Natural killer cell (primary cell): ENCODE data around the gene ZNF365. TPM values are rescaled to one million over a fixed set of nuclear protein-coding genes. Genes with fewer than 3 reads are reported as not detected.
A peak's percentile ranks its signal among the peaks of the same experiment; 100 is the strongest.

ENCODE experiments used
- ATAC-seq, 3 donors: fragments of 150-1000 bp in 2 of 3; fragments of 200-7000 bp in 1 of 3; cut with Tn5 transposase; 1 replicate in 1 of 3; 2 replicates in 2 of 3; pipeline ENCODE4 v1.10.0; 2021; ENCODE audit warnings: mild to moderate bottlenecking in 2 of 3, moderate library complexity in 2 of 3
- DNase-seq, 2 donors: peaks; one replicate each; pipeline versions ENCODE4 v3.0.0 to v3.0.0-alpha.2; 2013 to 2021; ENCODE audit warnings: mixed read lengths in 1 of 2
- H3K27ac ChIP-seq: one replicate; pipeline ENCODE4 v1.5.1; 2013; ENCODE audit warnings: mild to moderate bottlenecking, low read length
- H3K27me3 ChIP-seq: one replicate; pipeline ENCODE4 v1.6.1; 2013; ENCODE audit warnings: low read length; ENCODE audit not compliant: control insufficient read depth, insufficient read depth
- H3K36me3 ChIP-seq: one replicate; pipeline ENCODE4 v1.6.1; 2013; ENCODE audit warnings: low read length; ENCODE audit not compliant: control insufficient read depth, insufficient read depth
- H3K4me1 ChIP-seq: one replicate; pipeline ENCODE4 v1.6.1; 2013; ENCODE audit warnings: low read length; ENCODE audit not compliant: control insufficient read depth, insufficient read depth
- H3K4me3 ChIP-seq: one replicate; pipeline ENCODE4 v1.5.1; 2013; ENCODE audit warnings: low read length
- H3K9me3 ChIP-seq: one replicate; pipeline ENCODE4 v1.6.1; 2013; ENCODE audit warnings: low read length; ENCODE audit not compliant: control insufficient read depth, insufficient read depth
- H3K27ac Mint-ChIP-seq, 2 donors: one replicate each; pipeline ENCODE4 v1.8.0; 2022; ENCODE audit warnings: mild to moderate bottlenecking in 2 of 2, mixed read lengths in 2 of 2, moderate library complexity in 1 of 2
- H3K27me3 Mint-ChIP-seq, 2 donors: one replicate each; pipeline ENCODE4 v1.8.0; 2022; ENCODE audit warnings: low read depth in 2 of 2, mixed read lengths in 2 of 2
- H3K36me3 Mint-ChIP-seq: one replicate; pipeline ENCODE4 v1.8.0; 2022; ENCODE audit warnings: mixed read lengths
- H3K4me1 Mint-ChIP-seq, 2 donors: one replicate each; pipeline ENCODE4 v1.8.0; 2022; ENCODE audit warnings: mixed read lengths in 2 of 2
- H3K4me3 Mint-ChIP-seq: one replicate; pipeline ENCODE4 v1.8.0; 2022; ENCODE audit warnings: mild to moderate bottlenecking, moderate library complexity, mixed read lengths
- H3K9me3 Mint-ChIP-seq, 2 donors: one replicate each; pipeline ENCODE4 v1.8.0; 2022; ENCODE audit warnings: mixed read lengths in 2 of 2
- CTCF ChIP-seq: fragments of 200-600 bp; IDR thresholded peaks from one replicate; pipeline ENCODE4 v1.8.0; 2022; ENCODE audit warnings: antibody characterized with exemption
- WGBS: methylation state at CpG from one replicate; pipeline ENCODE4 v1.1.7; 2013; ENCODE audit warnings: missing lambda C conversion rate; ENCODE audit not compliant: insufficient coverage; 5-methylcytosine and 5-hydroxymethylcytosine counted together
- intact Hi-C: fragments of 100-400 bp; cut with micrococcal nuclease; formaldehyde crosslinking; loops from one replicate; pipeline ENCODE4 v1.14.2; 2022
- total RNA-seq, 4 donors: library from RNA; stranded (reverse); fragments of 120-200 nt in 1 of 4; gene quantifications; one replicate each; pipeline versions ENCODE4 v1.2.3 to v1.2.4, GENCODE V29; 2013 to 2022

ZNF365 gene
- total RNA-seq, 3 donors from 2014 or later (not counting 1 experiment from before 2014, with no cell fraction given): 4.0 to 8.0 (median 4.5) TPM

- TF ChIP-seq CTCF: no peak
- Histone ChIP-seq H3K4me3 (peak overlapping the region; percentile 46), H3K36me3 (no peaks in the 10 kb centered on the region), H3K27ac (peak overlapping the region; percentile 26), H3K27me3 (no peaks in the 10 kb centered on the region), H3K9me3 (no peaks in the 10 kb centered on the region), H3K4me1 (peaks cover 12% of the 10 kb centered on the region)
- H3K4me3 Mint-ChIP-seq: peak overlapping the region; percentile 89
- 68% methylated on average over 12 of the region's 12 CpGs for WGBS
- H3K27ac Mint-ChIP-seq: peak overlapping the region; percentile 18 to 58
- no peaks in the 10 kb centered on the region for H3K36me3 Mint-ChIP-seq
- intact Hi-C loops: no loop called here
- peaks cover 16 to 22% of the 10 kb centered on the region in 2 donors for H3K4me1 Mint-ChIP-seq
- peaks cover 0 to 4% of the 10 kb centered on the region in 2 donors for H3K27me3 Mint-ChIP-seq
- no peaks in the 10 kb centered on the region for H3K9me3 Mint-ChIP-seq
- no peak for ATAC-seq
- DNase-seq: peak in 1 of 2 donors; percentile 29
Observed at GRCh38 chr10:62374862-62375710, 917 bp downstream of the ZNF365 start.

- Mint-ChIP-seq H3K36me3 (no peaks in the 10 kb centered on the region), H3K27me3 (peaks cover 0 to 4% of the 10 kb centered on the region in 2 donors), H3K27ac (no peak overlapping the region), H3K9me3 (no peaks in the 10 kb centered on the region), H3K4me3 (no peak overlapping the region), H3K4me1 (peaks cover 27 to 31% of the 10 kb centered on the region in 2 donors)
- Histone ChIP-seq H3K4me3 (no peak overlapping the region), H3K27ac (no peak overlapping the region), H3K9me3 (no peaks in the 10 kb centered on the region), H3K27me3 (no peaks in the 10 kb centered on the region), H3K36me3 (no peaks in the 10 kb centered on the region), H3K4me1 (peaks cover 12% of the 10 kb centered on the region)
- intact Hi-C loops: no loop called here
- WGBS: 94% methylated on average over 20 of the region's 21 CpGs
- no peak for TF ChIP-seq CTCF
- DNase-seq (no peak), ATAC-seq (no peak)
Observed at GRCh38 chr10:62376071-62377025, 2.2 kb downstream of the ZNF365 start.

DNA sequence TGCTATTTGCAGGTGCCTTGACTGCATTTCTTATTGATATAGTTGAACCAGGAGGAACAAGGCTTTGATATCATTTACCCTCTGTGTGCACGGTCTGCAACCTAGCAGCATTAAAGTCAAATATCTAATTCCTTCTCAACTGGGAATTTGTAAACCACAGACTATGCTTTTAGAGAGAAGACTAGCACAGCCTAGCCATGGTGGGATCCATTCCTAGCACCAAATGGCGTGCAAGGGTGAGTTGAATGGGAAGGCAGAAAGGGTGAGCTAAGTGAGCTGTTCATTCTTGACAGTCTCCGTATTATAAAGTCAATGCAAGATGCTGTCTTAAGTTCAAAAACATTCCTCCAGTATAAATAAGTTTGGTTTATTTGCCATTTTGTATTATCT is 2.9 kb downstream of the ZNF365 start:
- Mint-ChIP-seq H3K36me3 (no peaks in the 10 kb centered on the region), H3K4me1 (peaks cover 28 to 38% of the 10 kb centered on the region in 2 donors), H3K9me3 (no peaks in the 10 kb centered on the region), H3K27me3 (peaks cover 0 to 4% of the 10 kb centered on the region in 2 donors), H3K4me3 (no peak overlapping the region), H3K27ac (no peak overlapping the region)
- Histone ChIP-seq H3K27ac (no peak overlapping the region), H3K9me3 (no peaks in the 10 kb centered on the region), H3K4me1 (peaks cover 12% of the 10 kb centered on the region), H3K36me3 (no peaks in the 10 kb centered on the region), H3K27me3 (no peaks in the 10 kb centered on the region), H3K4me3 (no peak overlapping the region)
- intact Hi-C loops: no loop called here
- no peak for DNase-seq
- ATAC-seq: no peak
- no peak for TF ChIP-seq CTCF
- WGBS: 47% methylated on average over 2 of the region's 3 CpGs
